MG63 (cell line): Measurements from ENCODE around the gene FAM107B. TPM values are rescaled to one million over a fixed set of nuclear protein-coding genes. Genes with fewer than 3 reads are reported as not detected.

ENCODE experiments used
- DNase-seq: peaks from one replicate; pipeline ENCODE4 v3.0.0-alpha.2; 2020
- H3K27me3 ChIP-seq: fragments of 250-450 bp; sonication (Bioruptor Pico); 2 replicates; pipeline ENCODE4 v1.5.1; 2020; ENCODE audit warnings: mild to moderate bottlenecking, moderate library complexity
- H3K36me3 ChIP-seq: fragments of 250-450 bp; sonication (Bioruptor Pico); 2 replicates; pipeline ENCODE4 v1.5.1; 2020; ENCODE audit warnings: mild to moderate bottlenecking, moderate library complexity
- H3K4me3 ChIP-seq: fragments of 250-450 bp; sonication (Bioruptor Pico); 2 replicates; pipeline ENCODE4 v1.5.1; 2020; ENCODE audit warnings: mild to moderate bottlenecking, moderate library complexity
- H3K9me3 ChIP-seq: fragments of 250-450 bp; sonication (Bioruptor Pico); 2 replicates; pipeline ENCODE4 v1.5.1; 2020; ENCODE audit warnings: mild to moderate bottlenecking, moderate library complexity
- total RNA-seq: library from RNA; depleted of rRNA; stranded (reverse); fragments of >200 nt; shearing (Covaris generic); gene quantifications from 2 replicates; pipeline ENCODE4 v1.2.3, GENCODE V29; 2014; ENCODE audit warnings: low replicate concordance

FAM107B gene
- total RNA-seq, 1 experiment from 2014 or later: 62.0 TPM

DNA sequence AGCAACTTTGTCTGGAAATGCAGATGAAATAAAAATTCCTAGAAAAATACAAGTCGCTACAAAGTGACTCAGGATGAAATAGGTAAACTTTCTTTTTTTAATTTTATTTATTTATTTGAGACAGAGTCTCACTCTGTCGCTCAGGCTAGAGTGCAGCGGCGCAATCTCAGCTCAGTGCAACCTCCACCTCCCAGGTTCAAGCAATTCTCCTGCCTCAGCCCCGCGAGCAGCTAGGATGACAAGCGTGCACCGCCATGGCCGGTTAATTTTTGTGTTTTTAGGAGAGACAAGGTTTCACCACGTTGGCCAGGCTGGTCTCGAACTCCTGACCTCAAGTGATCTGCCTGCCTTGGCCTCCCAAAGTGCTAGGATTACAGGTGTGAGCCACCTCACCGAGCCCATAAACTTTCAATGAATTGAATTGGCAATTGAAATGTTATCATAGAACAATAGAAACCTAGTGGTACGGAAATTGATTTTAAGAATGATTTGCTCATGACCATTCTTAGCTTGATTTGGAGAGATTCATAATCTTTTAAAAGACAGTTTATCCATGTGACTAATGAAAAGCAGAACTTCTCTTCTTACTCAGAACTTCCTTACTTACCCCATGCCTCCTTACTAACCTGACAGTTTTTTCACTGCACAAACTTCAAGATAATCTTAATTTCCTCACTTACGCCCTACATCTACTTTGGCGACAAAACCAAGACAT lies 161.7 kb downstream of the FAM107B start:
- DNase-seq: no peak
- no peaks in the 10 kb centered on the region for H3K27me3 ChIP-seq
- no peak overlapping the region for H3K4me3 ChIP-seq
- H3K9me3 ChIP-seq: no peaks in the 10 kb centered on the region
- no peaks in the 10 kb centered on the region for H3K36me3 ChIP-seq

DNA sequence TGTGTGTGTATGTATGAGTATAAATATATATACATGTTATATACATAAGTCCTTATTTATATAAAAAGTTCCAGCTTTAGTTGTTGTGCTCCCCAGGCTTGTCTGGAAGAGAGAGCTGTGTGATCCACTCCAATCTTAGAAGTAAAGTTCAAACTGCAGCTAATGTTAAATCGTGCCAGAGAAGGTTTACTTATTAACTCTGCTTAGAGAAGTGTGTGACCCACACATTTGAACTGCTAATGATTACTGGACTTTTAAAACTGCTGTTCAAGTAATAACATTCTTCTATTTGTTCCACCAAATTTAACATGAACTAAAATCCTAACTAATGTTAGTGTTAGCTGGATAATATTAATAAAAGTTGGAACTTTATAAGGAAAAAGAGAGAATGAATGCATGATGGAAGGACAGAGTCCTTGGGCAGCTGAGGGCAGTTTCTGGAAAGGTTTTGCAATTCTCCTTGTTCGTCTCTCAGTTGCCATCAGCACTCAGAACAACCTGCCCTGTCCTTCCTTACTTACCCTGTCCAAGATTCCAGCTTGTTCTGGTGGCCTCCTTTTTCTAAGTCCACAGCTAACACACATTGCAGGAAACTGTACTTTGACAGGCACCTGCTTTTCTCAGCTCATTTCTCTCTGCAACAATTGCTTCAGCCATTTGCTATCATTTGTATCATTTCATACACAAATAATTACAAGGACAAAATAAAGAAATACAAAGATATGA lies 162.6 kb downstream of the FAM107B start:
- Histone ChIP-seq H3K27me3 (no peaks in the 10 kb centered on the region), H3K4me3 (no peak overlapping the region), H3K36me3 (no peaks in the 10 kb centered on the region), H3K9me3 (no peaks in the 10 kb centered on the region)
- no peak for DNase-seq

DNA sequence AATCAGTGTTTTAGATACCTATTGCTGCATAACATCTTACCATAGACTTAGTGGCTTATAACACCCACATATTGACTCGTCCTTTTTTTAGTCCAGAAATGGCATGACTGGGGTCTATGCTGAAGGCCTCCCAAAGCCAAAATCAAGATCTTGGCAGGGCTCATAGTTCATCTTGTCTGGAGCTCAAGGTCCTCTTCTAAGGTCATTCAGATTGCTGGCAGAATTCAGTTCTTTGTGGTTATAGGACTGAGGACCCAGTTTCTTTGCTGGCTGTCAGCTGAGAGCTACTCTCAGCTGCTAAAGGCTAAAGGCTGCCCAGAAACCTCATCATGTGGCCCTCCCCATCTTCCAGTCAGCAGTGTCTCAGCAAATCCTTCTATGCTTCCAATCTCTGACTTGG lies 165.5 kb downstream of the FAM107B start:
- H3K27me3 ChIP-seq: no peaks in the 10 kb centered on the region
- H3K36me3 ChIP-seq: no peaks in the 10 kb centered on the region
- DNase-seq: no peak
- no peak overlapping the region for H3K4me3 ChIP-seq
- no peaks in the 10 kb centered on the region for H3K9me3 ChIP-seq

DNA sequence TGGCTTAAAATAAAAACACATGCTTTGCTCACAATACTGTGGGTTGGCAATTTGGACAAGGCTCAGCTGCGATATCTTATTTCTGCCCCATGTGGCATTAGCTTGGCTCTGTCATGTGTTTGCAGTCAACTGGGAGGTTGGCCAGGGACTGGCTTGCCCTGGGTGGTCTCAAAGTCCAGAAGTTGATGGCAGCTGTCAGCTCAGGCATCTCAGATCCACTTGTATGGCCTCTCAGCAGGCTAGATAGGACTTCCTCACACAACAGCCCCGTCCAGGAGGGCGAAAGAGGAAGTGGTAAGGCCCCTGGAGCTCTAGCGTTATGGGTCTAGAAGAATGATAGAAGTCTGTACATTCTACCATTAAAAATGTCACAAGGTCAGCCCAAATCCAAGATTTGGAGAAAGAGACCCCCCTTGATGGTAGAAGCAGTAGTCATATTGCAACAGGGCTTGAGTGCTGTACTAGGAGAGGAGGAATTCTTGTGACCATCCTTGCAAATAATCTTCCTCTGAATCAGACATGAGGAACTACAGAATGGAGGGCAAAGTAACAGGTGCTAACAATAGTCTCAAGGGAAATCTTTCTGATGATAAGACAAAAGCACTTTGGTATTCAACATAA lies 166.2 kb downstream of the FAM107B start:
- Histone ChIP-seq H3K4me3 (no peak overlapping the region), H3K9me3 (no peaks in the 10 kb centered on the region), H3K36me3 (no peaks in the 10 kb centered on the region), H3K27me3 (no peaks in the 10 kb centered on the region)
- no peak for DNase-seq

DNA sequence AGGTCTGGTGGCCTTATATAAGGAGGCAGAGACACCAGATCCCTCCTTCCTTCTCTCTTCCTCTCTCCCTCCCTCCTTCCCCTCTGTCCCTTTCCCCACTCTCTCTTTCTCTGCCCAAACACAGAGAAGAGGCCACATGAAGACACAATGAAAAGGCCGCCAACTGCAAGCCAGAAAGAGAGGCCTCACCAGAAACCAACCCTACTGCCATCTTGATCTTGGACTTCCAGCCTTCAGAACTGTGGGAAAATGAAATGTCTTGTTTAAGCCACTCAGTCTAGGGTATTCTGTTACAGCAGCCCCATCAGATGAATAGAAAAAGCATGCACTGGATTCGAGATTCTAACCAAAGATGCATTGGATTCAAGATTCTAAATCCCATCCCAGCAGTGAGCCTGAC lies 168.1 kb downstream of the FAM107B start:
- no peak overlapping the region for H3K4me3 ChIP-seq
- peaks cover 8% of the 10 kb centered on the region for H3K36me3 ChIP-seq
- H3K9me3 ChIP-seq: no peaks in the 10 kb centered on the region
- DNase-seq: no peak
- H3K27me3 ChIP-seq: no peaks in the 10 kb centered on the region

DNA sequence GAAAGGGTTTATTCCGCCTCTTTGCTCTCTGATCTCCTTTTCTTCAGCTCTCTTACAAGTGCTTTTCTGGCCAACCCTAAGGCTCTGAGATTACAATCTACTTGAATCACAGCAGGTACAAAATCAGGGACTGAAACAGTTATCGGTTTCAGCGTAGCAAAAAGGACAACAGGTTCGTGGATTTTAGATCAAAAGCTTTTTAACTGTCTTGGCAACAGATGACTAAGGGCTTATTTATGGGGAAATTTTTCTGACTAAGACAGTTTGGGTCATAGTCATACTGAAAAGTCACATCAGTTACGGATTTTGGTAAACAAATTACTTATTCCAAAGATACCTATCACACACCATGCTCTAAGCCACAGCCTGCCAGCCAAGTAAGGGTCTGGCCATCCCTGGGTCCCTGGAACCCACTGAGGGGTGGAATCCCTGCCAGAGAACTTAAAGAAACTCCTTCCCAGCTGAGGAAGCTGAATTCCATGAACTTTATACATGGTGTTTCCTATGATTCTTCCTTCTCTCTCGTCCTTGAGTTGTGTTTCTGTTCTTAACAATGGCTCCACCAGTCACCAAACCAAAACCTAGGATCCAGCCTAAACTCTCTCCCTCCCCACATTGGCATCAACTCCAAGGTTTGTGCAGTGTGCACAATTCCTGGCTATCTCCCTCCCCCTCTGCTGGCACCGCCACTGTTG lies 169.3 kb downstream of the FAM107B start:
- DNase-seq: peak; percentile 73
- Histone ChIP-seq H3K4me3 (peak overlapping the region; percentile 56), H3K9me3 (no peaks in the 10 kb centered on the region), H3K36me3 (peaks cover 20% of the 10 kb centered on the region), H3K27me3 (no peaks in the 10 kb centered on the region)

DNA sequence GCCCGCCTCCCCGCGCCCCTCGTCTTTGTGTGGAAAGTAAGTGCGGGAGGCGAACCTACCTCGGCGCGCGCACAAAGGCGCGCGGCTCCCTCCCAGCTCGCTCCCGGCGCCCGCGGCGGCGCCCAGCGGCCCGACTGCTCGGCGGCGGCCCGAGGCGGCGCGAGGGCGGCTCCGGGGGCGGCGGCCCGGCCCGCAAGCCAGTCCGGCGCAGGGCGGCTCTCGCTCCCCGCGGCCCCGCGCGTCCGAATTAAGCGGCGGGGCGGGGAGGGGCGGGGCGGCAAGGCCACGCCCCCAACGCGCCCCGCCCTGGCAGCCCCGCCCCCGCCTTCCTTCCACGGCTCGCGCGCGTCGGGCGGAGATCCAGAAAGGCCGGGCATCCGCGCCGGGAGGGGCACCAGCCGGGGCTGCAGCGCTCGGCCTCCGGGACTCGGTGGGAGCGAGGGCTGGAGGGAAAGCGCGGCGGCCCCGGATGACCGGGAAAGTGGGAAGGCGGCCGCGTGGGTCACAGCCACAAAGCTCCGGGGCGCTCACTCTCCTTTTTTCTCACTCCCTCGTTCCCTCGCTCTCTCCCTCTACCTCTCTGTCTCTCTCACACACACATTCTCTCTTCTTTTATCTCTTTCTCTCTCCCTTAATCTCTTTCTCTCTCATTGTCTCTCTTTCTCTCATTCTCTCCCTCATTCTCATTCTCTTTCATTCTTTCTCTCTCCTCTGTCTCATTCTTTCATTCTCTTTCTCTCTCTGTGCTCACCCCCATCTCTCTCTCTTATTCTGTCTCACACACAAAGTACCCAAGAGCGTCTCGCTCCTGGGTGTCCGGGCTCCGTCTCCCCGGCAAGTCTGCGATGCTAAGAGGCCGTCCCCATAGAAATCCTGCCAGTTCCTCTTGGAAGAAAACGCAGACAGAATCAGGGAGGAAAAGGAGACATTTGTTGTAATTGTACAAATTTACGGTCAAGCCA lies 170.2 kb downstream of the FAM107B start:
- Histone ChIP-seq H3K4me3 (peak overlapping the region; percentile 56), H3K9me3 (no peaks in the 10 kb centered on the region), H3K27me3 (no peaks in the 10 kb centered on the region), H3K36me3 (peaks cover 29% of the 10 kb centered on the region)
- DNase-seq: peak; percentile 77

DNA sequence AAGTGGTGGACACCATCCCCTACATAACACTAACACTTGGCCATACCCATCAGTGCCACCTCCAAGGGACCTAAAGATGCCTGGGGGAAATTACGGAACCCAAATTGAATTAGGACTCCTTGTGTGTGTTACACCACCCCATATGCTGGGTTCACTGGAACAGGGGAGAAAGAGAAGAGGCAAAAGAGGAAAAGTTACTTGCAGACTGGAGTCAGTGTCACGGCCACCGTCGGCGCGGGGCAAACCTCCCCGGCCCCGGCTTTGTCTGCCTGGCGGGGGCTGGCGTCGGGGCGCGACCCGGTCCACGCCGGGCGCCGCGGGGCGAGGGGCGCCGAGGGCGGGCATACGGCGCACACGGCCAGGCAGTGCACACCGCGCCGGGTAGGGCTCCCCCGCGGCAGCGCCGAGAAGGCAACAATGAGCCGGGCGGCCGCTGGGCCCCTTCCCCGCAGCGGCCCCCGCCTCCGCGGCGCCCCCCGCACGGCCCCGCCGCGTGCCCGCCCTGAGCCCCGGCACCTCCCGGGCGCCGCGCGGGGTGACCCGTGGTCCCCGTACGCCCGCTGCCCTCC lies 171.1 kb downstream of the FAM107B start:
- H3K4me3 ChIP-seq: peak overlapping the region; percentile 74
- H3K9me3 ChIP-seq: no peaks in the 10 kb centered on the region
- peaks cover 38% of the 10 kb centered on the region for H3K36me3 ChIP-seq
- DNase-seq: no peak
- no peaks in the 10 kb centered on the region for H3K27me3 ChIP-seq

DNA sequence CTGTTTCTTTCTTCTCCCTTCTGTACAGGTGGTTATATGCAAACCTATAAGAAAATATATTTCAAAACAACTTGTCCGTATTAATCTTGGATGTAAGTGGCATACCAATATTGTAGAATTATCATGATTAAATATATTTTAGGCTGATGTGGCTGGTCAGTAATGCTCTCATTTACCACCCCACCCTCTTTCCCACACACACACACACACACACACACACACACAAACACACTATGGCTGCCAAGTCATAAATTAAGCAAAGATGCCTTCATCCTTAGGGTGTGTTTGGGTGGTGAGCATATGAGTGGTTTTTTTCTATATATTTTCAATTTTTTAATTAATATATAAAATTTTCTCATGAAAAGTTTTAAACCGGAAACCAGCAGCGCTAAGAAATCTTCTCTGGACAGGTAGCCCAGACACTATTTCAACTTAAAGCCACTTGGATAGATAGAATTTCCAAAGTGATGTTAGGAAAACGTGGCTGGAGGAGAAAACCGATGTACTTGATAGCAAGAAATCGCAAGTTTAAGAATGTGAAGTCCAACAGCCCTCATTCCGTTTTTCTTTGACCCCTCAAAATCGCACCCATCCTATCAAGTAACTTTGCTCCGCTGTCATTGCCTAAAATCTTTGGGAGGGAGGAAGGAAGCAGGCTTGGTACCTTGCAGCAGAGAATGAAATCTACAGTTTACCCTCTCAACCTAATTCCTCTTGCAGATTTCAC lies 171.7 kb downstream of the FAM107B start:
- no peaks in the 10 kb centered on the region for H3K9me3 ChIP-seq
- H3K36me3 ChIP-seq: peaks cover 44% of the 10 kb centered on the region
- peak overlapping the region; percentile 74 for H3K4me3 ChIP-seq
- H3K27me3 ChIP-seq: no peaks in the 10 kb centered on the region
- no peak for DNase-seq

DNA sequence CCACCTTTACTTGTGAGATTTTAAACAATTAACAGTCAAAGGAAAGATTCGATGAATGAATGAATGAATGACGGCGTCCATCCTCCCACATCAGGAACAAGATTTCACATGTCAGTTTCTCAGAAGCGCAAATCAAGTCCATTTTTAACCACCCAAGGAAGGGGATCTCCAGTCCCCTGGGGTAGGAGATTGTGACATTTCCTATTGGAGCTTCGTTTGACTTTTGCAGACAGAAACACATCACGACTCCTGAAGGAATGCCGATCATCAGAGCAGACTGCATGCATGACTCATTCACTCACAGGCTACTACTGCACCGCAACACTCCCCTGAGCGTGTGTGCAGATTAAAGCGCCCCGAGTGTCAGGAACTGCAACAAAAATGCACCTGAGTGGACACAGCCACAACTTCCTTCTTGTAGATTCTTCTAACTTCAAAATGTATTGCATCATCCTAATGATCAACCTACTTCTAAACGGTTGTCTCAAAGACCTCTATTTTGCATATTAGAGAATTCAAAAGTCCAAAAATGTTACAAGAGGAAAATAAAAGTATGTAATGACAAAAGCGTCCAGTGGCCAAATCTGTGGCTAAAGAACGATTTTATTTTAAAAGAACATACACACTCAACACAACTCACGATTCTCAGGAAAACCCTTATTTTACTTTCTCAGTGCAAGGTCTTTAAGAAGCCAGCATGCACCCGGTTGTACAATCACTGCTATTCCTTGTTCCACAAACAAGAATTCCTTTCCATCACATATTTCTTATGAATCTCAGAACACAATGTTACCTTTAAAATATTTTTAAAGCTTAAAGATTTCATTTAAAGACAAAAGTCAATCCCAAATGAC lies 172.6 kb downstream of the FAM107B start:
- H3K36me3 ChIP-seq: peaks cover 50% of the 10 kb centered on the region
- no peaks in the 10 kb centered on the region for H3K9me3 ChIP-seq
- no peak for DNase-seq
- no peaks in the 10 kb centered on the region for H3K27me3 ChIP-seq
- peak overlapping the region; percentile 74 for H3K4me3 ChIP-seq

DNA sequence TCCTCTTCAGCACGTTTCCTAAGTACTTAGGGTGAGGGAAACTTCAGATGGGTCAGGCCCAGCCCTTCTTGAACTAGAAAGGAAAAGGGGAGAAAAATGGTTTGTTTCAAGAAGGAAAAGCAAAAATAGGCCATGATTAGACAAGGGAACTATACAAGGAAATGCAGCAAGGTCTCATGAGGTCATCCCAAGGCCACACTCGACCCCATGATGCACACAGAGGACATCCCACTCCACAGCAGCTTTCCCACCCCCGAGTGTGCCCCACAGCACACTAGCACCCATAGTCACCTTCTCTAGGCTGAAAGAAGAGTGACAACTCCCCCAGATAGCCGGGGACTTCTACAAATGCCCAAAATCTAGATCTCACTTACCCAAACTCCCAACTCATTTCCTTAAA lies 173.4 kb downstream of the FAM107B start:
- Histone ChIP-seq H3K36me3 (peaks cover 58% of the 10 kb centered on the region), H3K4me3 (no peak overlapping the region), H3K27me3 (no peaks in the 10 kb centered on the region), H3K9me3 (no peaks in the 10 kb centered on the region)
- DNase-seq: no peak

DNA sequence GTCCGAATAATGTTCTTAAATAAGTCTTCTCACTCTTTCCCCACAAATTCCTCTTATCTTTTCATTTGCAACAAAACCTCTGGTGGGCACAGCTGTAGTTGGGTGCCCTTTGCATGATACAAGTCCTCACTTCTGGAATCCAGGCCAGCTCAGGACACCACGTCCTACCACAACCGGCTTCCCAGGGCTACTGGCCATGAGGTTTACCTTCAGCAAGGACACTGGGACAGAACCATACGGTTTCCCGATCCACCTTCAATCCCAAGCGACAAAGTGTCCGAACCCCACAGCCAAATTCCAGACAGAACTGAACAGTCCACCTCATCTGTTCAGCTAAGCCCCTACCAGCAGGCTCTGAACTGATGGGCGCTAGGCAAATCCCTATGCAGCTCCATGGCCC lies 174.6 kb downstream of the FAM107B start:
- no peak for DNase-seq
- H3K4me3 ChIP-seq: no peak overlapping the region
- no peaks in the 10 kb centered on the region for H3K27me3 ChIP-seq
- H3K9me3 ChIP-seq: no peaks in the 10 kb centered on the region
- peaks cover 66% of the 10 kb centered on the region for H3K36me3 ChIP-seq

DNA sequence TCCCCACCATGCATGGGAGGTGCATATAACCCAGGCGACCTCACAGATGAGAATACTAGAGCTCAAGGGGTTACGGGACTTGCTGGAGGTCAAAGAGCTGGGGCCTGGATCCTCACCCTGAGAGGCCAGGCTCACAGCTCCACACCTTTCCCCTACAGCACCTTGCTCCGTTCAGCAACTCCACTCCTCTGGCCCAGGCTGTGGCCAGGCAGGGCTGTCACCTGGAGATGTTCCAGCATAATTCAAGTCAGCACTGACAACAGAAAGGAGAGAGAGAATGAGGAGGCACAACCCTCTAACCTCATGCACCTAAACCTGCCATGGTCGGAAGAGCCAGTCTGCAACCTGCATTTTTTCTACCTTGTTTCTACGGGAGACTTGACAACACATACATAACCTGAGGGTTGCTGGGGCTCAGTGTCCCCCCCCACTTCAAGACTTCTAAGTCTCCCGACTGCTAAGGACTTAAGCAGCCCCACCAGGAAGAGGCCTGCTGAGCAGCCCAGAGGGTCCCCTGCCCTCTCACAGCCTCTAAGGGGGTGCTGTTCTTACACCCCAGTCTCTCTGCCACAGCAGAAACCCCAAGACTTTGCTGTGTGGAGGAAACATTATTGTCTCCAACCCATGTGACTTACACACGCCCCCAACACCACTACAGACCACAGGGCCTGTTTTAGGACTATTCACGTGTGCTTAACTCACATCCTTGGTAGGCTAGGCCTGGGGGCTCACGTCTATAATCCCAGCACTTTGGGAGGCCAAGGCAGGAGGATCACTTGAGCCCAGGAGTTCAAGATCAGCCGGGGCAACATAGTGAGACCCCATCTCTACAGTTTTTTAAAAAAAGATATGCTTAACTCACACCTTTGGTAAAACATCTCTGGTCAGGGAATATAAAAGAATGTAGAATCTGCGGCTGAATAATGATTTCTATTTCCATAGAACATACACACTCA lies 175.6 kb downstream of the FAM107B start:
- Histone ChIP-seq H3K9me3 (no peaks in the 10 kb centered on the region), H3K27me3 (no peaks in the 10 kb centered on the region), H3K4me3 (no peak overlapping the region), H3K36me3 (peaks cover 67% of the 10 kb centered on the region)
- no peak for DNase-seq
